Heart left ventricle (tissue), 16 donors: ENCODE data around the gene CHRDL2. TPM values are rescaled to one million over a fixed set of nuclear protein-coding genes. Genes with fewer than 3 reads are reported as not detected.

ENCODE experiments used
- ATAC-seq, 4 donors: fragments of 200-7000 bp; cut with Tn5 transposase; one replicate each; pipeline ENCODE4 v1.9.1; 2020 to 2022; ENCODE audit warnings: moderate library complexity in 4 of 4, mild to moderate bottlenecking in 3 of 4, moderate number of reproducible peaks in 1 of 4
- DNase-seq, 5 donors: peaks; one replicate each; pipeline ENCODE4 v3.0.0-alpha.2; 2020
- H3K27ac ChIP-seq, 12 donors: fragments of 200-600 bp; sonication (generic) in 4 of 12; one replicate each; pipeline versions ENCODE4 v1.5.0 to v1.8.0; 2016 to 2022; ENCODE audit warnings: mild to moderate bottlenecking in 2 of 12
- H3K27me3 ChIP-seq, 9 donors: fragments of 200-600 bp; sonication (generic) in 2 of 9; one replicate each; pipeline versions ENCODE4 v1.5.1 to v1.8.0; 2016 to 2022; ENCODE audit warnings: mild to moderate bottlenecking in 3 of 9
- H3K36me3 ChIP-seq, 9 donors: fragments of 200-600 bp; sonication (generic) in 2 of 9; one replicate each; pipeline versions ENCODE4 v1.5.0 to v1.8.0; 2018 to 2022; ENCODE audit warnings: mild to moderate bottlenecking in 2 of 9
- H3K4me1 ChIP-seq, 12 donors: fragments of 200-600 bp; sonication (generic) in 4 of 12; one replicate each; pipeline versions ENCODE4 v1.5.0 to v1.8.0; 2016 to 2022; ENCODE audit warnings: mild to moderate bottlenecking in 3 of 12
- H3K4me3 ChIP-seq, 12 donors: fragments of 200-600 bp; sonication (generic) in 4 of 12; one replicate each; pipeline versions ENCODE4 v1.5.0 to v1.8.0; 2017 to 2022; ENCODE audit warnings: mild to moderate bottlenecking in 9 of 12, moderate library complexity in 4 of 12
- H3K9me3 ChIP-seq, 12 donors: fragments of 200-600 bp; sonication (generic) in 4 of 12; one replicate each; pipeline versions ENCODE4 v1.5.0 to v1.8.0; 2016 to 2022; ENCODE audit warnings: mild to moderate bottlenecking in 1 of 12
- POLR2A ChIP-seq, 2 donors: fragments of 450-650 bp; IDR thresholded peaks; one replicate each; pipeline ENCODE4 v1.6.1; 2017; ENCODE audit warnings: antibody characterized with exemption in 2 of 2, mild to moderate bottlenecking in 2 of 2, moderate library complexity in 2 of 2
- WGBS, 4 donors: extraction: QIAGEN DNeasy Blood & Tissue Kit in 2 of 4; methylation state at CpG; one replicate each; pipeline versions ENCODE4 v1.1.5 to v1.1.7; 2013 to 2018; 5-methylcytosine and 5-hydroxymethylcytosine counted together
- intact Hi-C, 10 donors: fragments of 100-400 bp; cut with DNase I; formaldehyde crosslinking; loops; one replicate each; pipeline versions ENCODE4 v1.11.1 to v1.14.2; 2022
- polyA plus RNA-seq, 2 donors: library from polyadenylated mRNA; stranded (reverse); fragments of 200-250 nt; gene quantifications; one replicate each; pipeline ENCODE4 v1.2.3, GENCODE V29; 2013
- total RNA-seq, 9 donors: library from RNA; depleted of rRNA in 2 of 9; stranded (reverse); fragments of >200 nt in 2 of 9; fragmentation: NEBNext Ultra II Directional in 3 of 9; extraction: Animal tissue kit (Norgen Biotek cat#: 25700) in 3 of 9; gene quantifications; one replicate each; pipeline versions ENCODE4 v1.1.0 to v1.2.4, GENCODE V29; 2016 to 2023
- TF ChIP-seq, protein P1 (sequence below), 12 donors: fragments of 200-600 bp; sonication (generic) in 4 of 12; IDR thresholded peaks; one replicate each; pipeline versions ENCODE4 v1.5.0 to v1.8.0; 2018 to 2022; ENCODE audit warnings: antibody characterized with exemption in 12 of 12, mild to moderate bottlenecking in 5 of 12
- donor health status: ischemic (EF 13 %, LVEDD 7.1; RV severe dilation, severe dysfunction).
- donor health status: healthy with polysubstance abuse.
- donor health status: DM: no; HTN: yes; CAD: no.
- donor health status: DM: no; HTN: no; CAD: no.
- donor health status: ischemic (EF 25% LVEDD 6.9; RV normal size, moderate dysfunction).
- donor health status: ischemic (EF 25% LVEDD 5.7; RV mildly dilated, moderate dysfunction).
- donor health status: healthy.
- donor health status: DM: yes; HTN: yes; CAD: no.
- donor health status: ischemic (EF 35%, LVEDD 5.7; RV mildly dilated, moderate dysfunction).
- donor health status: nonischemic (EF 11% LVEDD 7.7; RV severe dilation, severe dysfunction).
- donor health status: DM: yes; HTN: yes; CAD: no.
- donor health status: PGD.
- donor health status: ischemic (EF 29% LVEDD 5.4; RV normal size, mild dysfunction).
- donor health status: nonischemic (EF 23%, LVEDD 6.1; RV moderate dilation, normal function).

CHRDL2 gene
- total and polyA plus RNA-seq, 11 donors, result 1.5 to 13.4 (median 3.4) TPM

- H3K4me1 ChIP-seq, result peaks cover 0 to 21% (median 13%) of the 10 kb centered on the region in 12 donors
- no peaks in the 10 kb centered on the region for H3K36me3 ChIP-seq
- no peak overlapping the region for H3K4me3 ChIP-seq
- H3K27ac ChIP-seq, result peak overlapping the region in 4 of 12 donors; percentile 16 to 34 (median 24)
- ATAC-seq (no peak), DNase-seq (no peak)
- H3K9me3 ChIP-seq, result no peaks in the 10 kb centered on the region
- TF ChIP-seq, protein P1, sequence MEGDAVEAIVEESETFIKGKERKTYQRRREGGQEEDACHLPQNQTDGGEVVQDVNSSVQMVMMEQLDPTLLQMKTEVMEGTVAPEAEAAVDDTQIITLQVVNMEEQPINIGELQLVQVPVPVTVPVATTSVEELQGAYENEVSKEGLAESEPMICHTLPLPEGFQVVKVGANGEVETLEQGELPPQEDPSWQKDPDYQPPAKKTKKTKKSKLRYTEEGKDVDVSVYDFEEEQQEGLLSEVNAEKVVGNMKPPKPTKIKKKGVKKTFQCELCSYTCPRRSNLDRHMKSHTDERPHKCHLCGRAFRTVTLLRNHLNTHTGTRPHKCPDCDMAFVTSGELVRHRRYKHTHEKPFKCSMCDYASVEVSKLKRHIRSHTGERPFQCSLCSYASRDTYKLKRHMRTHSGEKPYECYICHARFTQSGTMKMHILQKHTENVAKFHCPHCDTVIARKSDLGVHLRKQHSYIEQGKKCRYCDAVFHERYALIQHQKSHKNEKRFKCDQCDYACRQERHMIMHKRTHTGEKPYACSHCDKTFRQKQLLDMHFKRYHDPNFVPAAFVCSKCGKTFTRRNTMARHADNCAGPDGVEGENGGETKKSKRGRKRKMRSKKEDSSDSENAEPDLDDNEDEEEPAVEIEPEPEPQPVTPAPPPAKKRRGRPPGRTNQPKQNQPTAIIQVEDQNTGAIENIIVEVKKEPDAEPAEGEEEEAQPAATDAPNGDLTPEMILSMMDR (IDR thresholded peaks at IDR 0.05), result no peak
- TF ChIP-seq POLR2A (IDR thresholded peaks at IDR 0.05), result no peak
- intact Hi-C loops, result loop anchor here in 1 of 10 donors (10.0 kb wide), 1 partner anchor 48 kb away; no protein-coding TSS in a partner anchor
- H3K27me3 ChIP-seq, result no peaks in the 10 kb centered on the region
- WGBS, 4 donors, result 75 to 94% (median 91%) methylated on average over 5 of the region's 5 CpGs
Observed at GRCh38 chr11:74676596-74676995, 54.6 kb downstream of the CHRDL2 start.

DNA sequence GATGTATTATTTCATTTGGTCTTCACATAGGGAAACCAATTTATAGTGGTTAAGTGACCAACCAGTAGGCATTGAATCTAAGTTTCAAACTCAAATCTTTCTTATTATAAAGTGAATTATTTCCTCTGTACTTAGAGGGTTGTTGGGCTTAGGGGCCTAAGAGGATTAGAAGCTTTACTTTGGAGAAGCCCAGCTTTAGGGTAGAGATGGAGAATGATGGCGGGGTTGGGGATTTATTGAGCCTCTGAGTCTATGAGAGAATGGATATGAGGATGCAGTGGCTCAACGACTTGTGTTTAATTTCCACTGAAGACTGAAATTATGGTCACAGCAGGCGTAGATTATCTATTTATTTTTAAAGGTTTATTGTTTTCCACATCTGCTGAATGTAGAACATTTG lies 55.5 kb downstream of the CHRDL2 start:
- WGBS, 4 donors, result 89 to 93% (median 90%) methylated on average over 3 of the region's 3 CpGs
- intact Hi-C loops, result loop anchor here in 1 of 10 donors (10.0 kb wide), 1 partner anchor 49 kb away; no protein-coding TSS in a partner anchor
- Histone ChIP-seq H3K4me1 (peaks cover 0 to 17% (median 11%) of the 10 kb centered on the region in 12 donors), H3K9me3 (no peaks in the 10 kb centered on the region), H3K27ac (no peak overlapping the region), H3K4me3 (no peak overlapping the region), H3K36me3 (no peaks in the 10 kb centered on the region), H3K27me3 (no peaks in the 10 kb centered on the region)
- ATAC-seq (no peak), DNase-seq (no peak)
- TF ChIP-seq POLR2A (IDR thresholded peaks at IDR 0.05), result no peak

- intact Hi-C loops, result loop anchor here in 1 of 10 donors (10.0 kb wide), 1 partner anchor 51 kb away; no protein-coding TSS in a partner anchor
- ATAC-seq (no peak), DNase-seq (no peak)
- WGBS, 4 donors, result 84 to 88% (median 86%) methylated on average over 7 of the region's 7 CpGs
- TF ChIP-seq, protein P1 (IDR thresholded peaks at IDR 0.05), result no peak
- no peak for TF ChIP-seq POLR2A (IDR thresholded peaks at IDR 0.05)
- no peaks in the 10 kb centered on the region for H3K9me3 ChIP-seq
- no peak overlapping the region for H3K4me3 ChIP-seq
- peak overlapping the region in 10 of 12 donors; percentile 53 to 89 (median 68) for H3K27ac ChIP-seq
- no peaks in the 10 kb centered on the region for H3K27me3 ChIP-seq
- peaks cover 0 to 17% (median 11%) of the 10 kb centered on the region in 12 donors for H3K4me1 ChIP-seq
- H3K36me3 ChIP-seq, result no peaks in the 10 kb centered on the region
Observed at GRCh38 chr11:74673693-74674360, 57.4 kb downstream of the CHRDL2 start.

GRCh38 chr11:74672956-74673692 lies 58.1 kb downstream of the CHRDL2 start:
- H3K9me3 ChIP-seq, result no peaks in the 10 kb centered on the region
- TF ChIP-seq, protein P1 (IDR thresholded peaks at IDR 0.05), result no peak
- TF ChIP-seq POLR2A (IDR thresholded peaks at IDR 0.05), result no peak
- peak overlapping the region in 11 of 12 donors; percentile 53 to 89 (median 65) for H3K27ac ChIP-seq
- WGBS, 4 donors, result 33 to 43% (median 38%) methylated on average over 12 of the region's 12 CpGs
- ATAC-seq, result peak; percentile 22 to 86 (median 82)
- no peak overlapping the region for H3K4me3 ChIP-seq
- no peaks in the 10 kb centered on the region for H3K27me3 ChIP-seq
- no peaks in the 10 kb centered on the region for H3K36me3 ChIP-seq
- intact Hi-C loops, result loop anchor here in 1 of 10 donors (10.0 kb wide), 1 partner anchor 52 kb away; no protein-coding TSS in a partner anchor
- DNase-seq, result peak; percentile 57 to 92 (median 83)
- peaks cover 0 to 15% (median 11%) of the 10 kb centered on the region in 12 donors for H3K4me1 ChIP-seq
